Measurements from ENCODE around the gene STAM.

DNA sequence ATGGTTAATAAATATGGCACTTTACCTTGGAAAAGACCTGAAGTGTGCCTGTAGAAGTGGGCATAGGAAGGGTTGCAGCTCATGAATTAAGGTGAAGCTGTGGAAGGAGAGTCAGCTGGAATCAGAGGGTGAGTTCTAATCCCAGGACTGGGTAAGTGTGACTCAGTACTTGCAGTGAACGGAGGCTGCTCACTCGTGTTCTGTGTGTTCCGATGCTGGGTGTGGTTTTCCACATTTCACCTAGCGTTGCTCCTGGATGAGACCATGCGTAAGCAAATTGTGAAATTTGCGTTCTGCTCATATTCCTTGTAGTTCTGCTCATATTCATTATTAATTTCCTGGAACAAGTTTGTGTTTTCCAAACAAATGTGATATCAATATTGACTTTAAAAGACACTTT lies 85.7 kb downstream of the STAM start:
- TF ChIP-seq, protein P1, sequence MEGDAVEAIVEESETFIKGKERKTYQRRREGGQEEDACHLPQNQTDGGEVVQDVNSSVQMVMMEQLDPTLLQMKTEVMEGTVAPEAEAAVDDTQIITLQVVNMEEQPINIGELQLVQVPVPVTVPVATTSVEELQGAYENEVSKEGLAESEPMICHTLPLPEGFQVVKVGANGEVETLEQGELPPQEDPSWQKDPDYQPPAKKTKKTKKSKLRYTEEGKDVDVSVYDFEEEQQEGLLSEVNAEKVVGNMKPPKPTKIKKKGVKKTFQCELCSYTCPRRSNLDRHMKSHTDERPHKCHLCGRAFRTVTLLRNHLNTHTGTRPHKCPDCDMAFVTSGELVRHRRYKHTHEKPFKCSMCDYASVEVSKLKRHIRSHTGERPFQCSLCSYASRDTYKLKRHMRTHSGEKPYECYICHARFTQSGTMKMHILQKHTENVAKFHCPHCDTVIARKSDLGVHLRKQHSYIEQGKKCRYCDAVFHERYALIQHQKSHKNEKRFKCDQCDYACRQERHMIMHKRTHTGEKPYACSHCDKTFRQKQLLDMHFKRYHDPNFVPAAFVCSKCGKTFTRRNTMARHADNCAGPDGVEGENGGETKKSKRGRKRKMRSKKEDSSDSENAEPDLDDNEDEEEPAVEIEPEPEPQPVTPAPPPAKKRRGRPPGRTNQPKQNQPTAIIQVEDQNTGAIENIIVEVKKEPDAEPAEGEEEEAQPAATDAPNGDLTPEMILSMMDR (conservative IDR thresholded peaks at IDR 0.05; ENCODE audit: low read length), result no peak
- no peak for TF ChIP-seq EZH2phosphoT487 (IDR thresholded peaks at IDR 0.05; ENCODE audit: borderline replicate concordance)

Data from Loucy (cell line).